A549 (cell line): ENCODE data around the gene PERM1. TPM values are rescaled to one million over a fixed set of nuclear protein-coding genes. Genes with fewer than 3 reads are reported as not detected.

ENCODE experiments used
- ATAC-seq, 2 experiments: fragments of 200-7000 bp in 1 of 2; fragments of >200 bp in 1 of 2; cut with Nextera tagmentation in 1 of 2; cut with Tn5 transposase in 1 of 2; 3 replicates each; pipeline versions ENCODE4 v1.8.0 to v1.9.1; 2018 to 2020; ENCODE audit warnings: mild to moderate bottlenecking in 1 of 2, moderate library complexity in 1 of 2
- CTCF ChIA-PET: fragments of 300-600 bp; sonication (Branson Sonifier 250); formaldehyde crosslinking; extraction: SDS; loops from one replicate; lab custom pipeline; 2021; ENCODE audit warnings: antibody characterized with exemption, inconsistent platforms; lab: Yijun Ruan, JAX
- POLR2A ChIA-PET: fragments of 350-600 bp; formaldehyde crosslinking; extraction: SDS; loops from one replicate; lab custom pipeline; 2021; ENCODE audit warnings: antibody characterized with exemption, inconsistent platforms; lab: Yijun Ruan, JAX
- DNase-seq, 2 experiments: peaks; one replicate each; pipeline versions ENCODE4 v3.0.0 to v3.0.0-alpha.2; 2011 to 2016; ENCODE audit warnings: low read depth in 1 of 2, low spot score in 1 of 2
- FAIRE-seq: peaks from 2 replicates; lab custom pipeline; 2011; peaks lifted over from hg19 to GRCh38; lab: Jason Lieb, UNC
- H3K27ac ChIP-seq, 2 experiments: fragments of >200 bp; sonication (Bioruptor Twin); formaldehyde crosslinking; 3 replicates each; pipeline ENCODE4 v1.5.1; 2016 to 2017
- H3K4me1 ChIP-seq: fragments of >200 bp; sonication (Bioruptor Twin); formaldehyde crosslinking; 3 replicates; pipeline ENCODE4 v1.6.1; 2016
- H3K4me2 ChIP-seq: fragments of >200 bp; sonication (Bioruptor Twin); formaldehyde crosslinking; 3 replicates; pipeline ENCODE4 v1.6.1; 2016
- H3K4me3 ChIP-seq: fragments of >200 bp; sonication (Bioruptor Twin); formaldehyde crosslinking; 3 replicates; pipeline ENCODE4 v1.5.1; 2016
- H3K9me3 ChIP-seq: fragments of >200 bp; sonication (Bioruptor Twin); formaldehyde crosslinking; 3 replicates; pipeline ENCODE4 v1.6.1; 2016
- BHLHE40 ChIP-seq: IDR thresholded peaks from 2 replicates; pipeline ENCODE4 v1.6.1; 2012; ENCODE audit warnings: low read depth, low read length, inconsistent platforms
- CBX8 ChIP-seq: fragments of 200-600 bp; sonication (generic); IDR thresholded peaks from 2 replicates; pipeline ENCODE4 v1.6.1; 2016
- CHD4 ChIP-seq: fragments of 200-600 bp; sonication (generic); IDR thresholded peaks from 2 replicates; pipeline ENCODE4 v1.6.1; 2016; ENCODE audit warnings: antibody characterized with exemption, mild to moderate bottlenecking, borderline replicate concordance
- EHF ChIP-seq: fragments of 250-450 bp; sonication (Bioruptor Pico); IDR thresholded peaks from 2 replicates; pipeline ENCODE4 v1.5.0; 2020; ENCODE audit warnings: mild to moderate bottlenecking
- EHMT2 ChIP-seq: fragments of 200-600 bp; sonication (generic); IDR thresholded peaks from 2 replicates; pipeline ENCODE4 v1.6.1; 2016; ENCODE audit warnings: antibody characterized with exemption, low read depth, mild to moderate bottlenecking, moderate library complexity
- ELK1 ChIP-seq: fragments of 150-350 bp; IDR thresholded peaks from 2 replicates; pipeline ENCODE4 v1.6.1; 2014; ENCODE audit warnings: low read depth, mild to moderate bottlenecking, low read length
- EP300 ChIP-seq, 2 experiments: fragments of >200 bp; sonication (Bioruptor Twin); formaldehyde crosslinking; IDR thresholded peaks; 2 replicates in 1 of 2; 3 replicates in 1 of 2; pipeline ENCODE4 v1.6.1; 2016 to 2017
- HDAC2 ChIP-seq: fragments of 200-600 bp; sonication (generic); IDR thresholded peaks from 2 replicates; pipeline ENCODE4 v1.6.1; 2016
- HEYL ChIP-seq: fragments of 250-450 bp; sonication (Bioruptor Pico); IDR thresholded peaks from 2 replicates; pipeline ENCODE4 v1.8.0; 2021; ENCODE audit warnings: mild to moderate bottlenecking, moderate library complexity
- HOXB5 ChIP-seq: fragments of 250-450 bp; sonication (Bioruptor Pico); IDR thresholded peaks from 2 replicates; pipeline ENCODE4 v1.5.0; 2020; ENCODE audit warnings: mild to moderate bottlenecking, moderate library complexity
- JUNB ChIP-seq: fragments of >200 bp; sonication (Bioruptor Twin); formaldehyde crosslinking; IDR thresholded peaks from 2 replicates; pipeline ENCODE4 v1.6.1; 2016
- MAZ ChIP-seq: fragments of 150-350 bp; IDR thresholded peaks from 2 replicates; pipeline ENCODE4 v1.6.1; 2014; ENCODE audit warnings: antibody characterized with exemption, low read depth, low read length, borderline replicate concordance
- NR3C1 ChIP-seq: fragments of >200 bp; sonication (Bioruptor Twin); formaldehyde crosslinking; IDR thresholded peaks from 3 replicates; pipeline ENCODE4 v1.6.1; 2017
- RAD21 ChIP-seq, 2 experiments: fragments of >200 bp in 1 of 2; sonication (Bioruptor Twin) in 1 of 2; formaldehyde crosslinking in 1 of 2; IDR thresholded peaks in 1 of 2; conservative IDR thresholded peaks in 1 of 2; 2 replicates in 1 of 2; 3 replicates in 1 of 2; pipeline ENCODE4 v1.6.1; 2012 to 2018; ENCODE audit warnings: inconsistent platforms in 1 of 2
- RFX5 ChIP-seq: fragments of 450-650 bp; IDR thresholded peaks from 2 replicates; pipeline ENCODE4 v1.7.1; 2014; ENCODE audit warnings: antibody characterized with exemption, mild to moderate bottlenecking, moderate library complexity
- SMC3 ChIP-seq: fragments of >200 bp; sonication (Bioruptor Twin); formaldehyde crosslinking; IDR thresholded peaks from 3 replicates; pipeline ENCODE4 v1.6.1; 2018; ENCODE audit warnings: inconsistent platforms
- TFCP2L1 ChIP-seq: fragments of 250-450 bp; sonication (Bioruptor Pico); IDR thresholded peaks from 2 replicates; pipeline ENCODE4 v1.5.0; 2021; ENCODE audit warnings: mild to moderate bottlenecking
- USF2 ChIP-seq: fragments of 450-650 bp; IDR thresholded peaks from 2 replicates; pipeline ENCODE4 v1.6.1; 2014; ENCODE audit warnings: antibody characterized with exemption
- ZC3H11A ChIP-seq: fragments of 450-650 bp; IDR thresholded peaks from 2 replicates; pipeline ENCODE4 v1.6.1; 2014; ENCODE audit warnings: antibody characterized with exemption, mild to moderate bottlenecking
- ZNF302 ChIP-seq: fragments of 250-450 bp; sonication (Bioruptor Pico); IDR thresholded peaks from 2 replicates; pipeline ENCODE4 v1.9.0; 2021; ENCODE audit warnings: inconsistent platforms, mild to moderate bottlenecking, moderate library complexity
- WGBS: methylation state at CpG from one replicate; pipeline ENCODE4 v1.1.6; 2017; ENCODE audit errors: missing lambda C conversion rate; 5-methylcytosine and 5-hydroxymethylcytosine counted together
- polyA plus RNA-seq, 4 experiments: library from polyadenylated mRNA; depleted of rRNA in 3 of 4; stranded (reverse); fragments of >200 nt; fragmentation: RNase III in 1 of 4; extraction: RNeasy Plus Mini Kit Qiagen cat#74134 plus additional on column Dnase treatment in 1 of 4; gene quantifications; 2 replicates in 3 of 4; 3 replicates in 1 of 4; pipeline ENCODE4 v1.2.3, GENCODE V29; 2011 to 2017
- TF ChIP-seq, protein P1 (sequence below): fragments of 250-450 bp; sonication (Bioruptor Pico); IDR thresholded peaks from 2 replicates; pipeline ENCODE4 v1.5.0; 2021; ENCODE audit warnings: mild to moderate bottlenecking, moderate library complexity, borderline replicate concordance
- TF ChIP-seq, protein P2 (sequence below): fragments of 200-600 bp; sonication (generic); IDR thresholded peaks from 2 replicates; pipeline ENCODE4 v1.6.1; 2016; ENCODE audit warnings: antibody characterized with exemption, mild to moderate bottlenecking, moderate library complexity

PERM1 gene
- polyA plus RNA-seq, 2 of the 4 experiments (the other 2 are of a cell fraction) = 0.30 TPM; not detected in 1

GRCh38 chr1:979744-980072 lies 2.2 kb downstream of the PERM1 start (continued):
- no peak for TF ChIP-seq USF2
- TF ChIP-seq, protein P1, sequence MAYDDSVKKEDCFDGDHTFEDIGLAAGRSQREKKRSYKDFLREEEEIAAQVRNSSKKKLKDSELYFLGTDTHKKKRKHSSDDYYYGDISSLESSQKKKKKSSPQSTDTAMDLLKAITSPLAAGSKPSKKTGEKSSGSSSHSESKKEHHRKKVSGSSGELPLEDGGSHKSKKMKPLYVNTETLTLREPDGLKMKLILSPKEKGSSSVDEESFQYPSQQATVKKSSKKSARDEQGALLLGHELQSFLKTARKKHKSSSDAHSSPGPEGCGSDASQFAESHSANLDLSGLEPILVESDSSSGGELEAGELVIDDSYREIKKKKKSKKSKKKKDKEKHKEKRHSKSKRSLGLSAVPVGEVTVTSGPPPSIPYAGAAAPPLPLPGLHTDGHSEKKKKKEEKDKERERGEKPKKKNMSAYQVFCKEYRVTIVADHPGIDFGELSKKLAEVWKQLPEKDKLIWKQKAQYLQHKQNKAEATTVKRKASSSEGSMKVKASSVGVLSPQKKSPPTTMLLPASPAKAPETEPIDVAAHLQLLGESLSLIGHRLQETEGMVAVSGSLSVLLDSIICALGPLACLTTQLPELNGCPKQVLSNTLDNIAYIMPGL (CRISPR knock-in tag) = no peak
- TF ChIP-seq HEYL (CRISPR knock-in tag) = no peak
- no peak for TF ChIP-seq HDAC2
- TF ChIP-seq MAZ = no peak
- TF ChIP-seq EHF (CRISPR knock-in tag) = no peak
- TF ChIP-seq EHMT2 = no peak
- TF ChIP-seq ELK1 = no peak

GRCh38 chr1:978835-979743 lies 2.8 kb downstream of the PERM1 start:
- H3K4me2 ChIP-seq = no peak overlapping the region
- H3K4me3 ChIP-seq = no peak overlapping the region
- TF ChIP-seq, protein P2, sequence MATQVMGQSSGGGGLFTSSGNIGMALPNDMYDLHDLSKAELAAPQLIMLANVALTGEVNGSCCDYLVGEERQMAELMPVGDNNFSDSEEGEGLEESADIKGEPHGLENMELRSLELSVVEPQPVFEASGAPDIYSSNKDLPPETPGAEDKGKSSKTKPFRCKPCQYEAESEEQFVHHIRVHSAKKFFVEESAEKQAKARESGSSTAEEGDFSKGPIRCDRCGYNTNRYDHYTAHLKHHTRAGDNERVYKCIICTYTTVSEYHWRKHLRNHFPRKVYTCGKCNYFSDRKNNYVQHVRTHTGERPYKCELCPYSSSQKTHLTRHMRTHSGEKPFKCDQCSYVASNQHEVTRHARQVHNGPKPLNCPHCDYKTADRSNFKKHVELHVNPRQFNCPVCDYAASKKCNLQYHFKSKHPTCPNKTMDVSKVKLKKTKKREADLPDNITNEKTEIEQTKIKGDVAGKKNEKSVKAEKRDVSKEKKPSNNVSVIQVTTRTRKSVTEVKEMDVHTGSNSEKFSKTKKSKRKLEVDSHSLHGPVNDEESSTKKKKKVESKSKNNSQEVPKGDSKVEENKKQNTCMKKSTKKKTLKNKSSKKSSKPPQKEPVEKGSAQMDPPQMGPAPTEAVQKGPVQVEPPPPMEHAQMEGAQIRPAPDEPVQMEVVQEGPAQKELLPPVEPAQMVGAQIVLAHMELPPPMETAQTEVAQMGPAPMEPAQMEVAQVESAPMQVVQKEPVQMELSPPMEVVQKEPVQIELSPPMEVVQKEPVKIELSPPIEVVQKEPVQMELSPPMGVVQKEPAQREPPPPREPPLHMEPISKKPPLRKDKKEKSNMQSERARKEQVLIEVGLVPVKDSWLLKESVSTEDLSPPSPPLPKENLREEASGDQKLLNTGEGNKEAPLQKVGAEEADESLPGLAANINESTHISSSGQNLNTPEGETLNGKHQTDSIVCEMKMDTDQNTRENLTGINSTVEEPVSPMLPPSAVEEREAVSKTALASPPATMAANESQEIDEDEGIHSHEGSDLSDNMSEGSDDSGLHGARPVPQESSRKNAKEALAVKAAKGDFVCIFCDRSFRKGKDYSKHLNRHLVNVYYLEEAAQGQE = no peak
- TF ChIP-seq JUNB (no peak), CBX8 (no peak), HOXB5 (no peak), CHD4 (no peak), BHLHE40 (no peak), RFX5 (no peak), EHF (CRISPR knock-in tag) (no peak), ZC3H11A (no peak), TFCP2L1 (CRISPR knock-in tag) (no peak), SMC3 (no peak), HEYL (CRISPR knock-in tag) (no peak), EP300 (IDR thresholded peaks at IDR 0.05) (no peak), RAD21 (conservative IDR thresholded peaks at IDR 0.05 in 1 of 2, IDR thresholded peaks at IDR 0.05 in 1 of 2) (no peak), ZNF302 (CRISPR knock-in tag) (no peak), NR3C1 (no peak), EHMT2 (no peak)
- POLR2A ChIA-PET = no interaction called here
- DNase-seq = no peak
- FAIRE-seq = no peak
- H3K27ac ChIP-seq = no peak overlapping the region
- ATAC-seq = no peak
- H3K4me1 ChIP-seq = peaks cover 7% of the 10 kb centered on the region; the same call in 1 of the 3 replicates
- CTCF ChIA-PET = interaction anchor here (6.2 to 7.6 kb wide), 2 partner anchors 24 to 83 kb away, joined by 52 to 126 read pairs; no protein-coding TSS in a partner anchor
- 83% methylated on average over 23 of the region's 60 CpGs for WGBS
- no peaks in the 10 kb centered on the region for H3K9me3 ChIP-seq
